Superior temporal gyrus (tissue), 1 donor: Measurements from ENCODE around the gene JUNB.

Source experiments
- DNase-seq: peaks from one replicate; pipeline ENCODE4 v3.0.0-alpha.2; 2016; ENCODE audit errors: extremely low spot score

Gene JUNB

DNA sequence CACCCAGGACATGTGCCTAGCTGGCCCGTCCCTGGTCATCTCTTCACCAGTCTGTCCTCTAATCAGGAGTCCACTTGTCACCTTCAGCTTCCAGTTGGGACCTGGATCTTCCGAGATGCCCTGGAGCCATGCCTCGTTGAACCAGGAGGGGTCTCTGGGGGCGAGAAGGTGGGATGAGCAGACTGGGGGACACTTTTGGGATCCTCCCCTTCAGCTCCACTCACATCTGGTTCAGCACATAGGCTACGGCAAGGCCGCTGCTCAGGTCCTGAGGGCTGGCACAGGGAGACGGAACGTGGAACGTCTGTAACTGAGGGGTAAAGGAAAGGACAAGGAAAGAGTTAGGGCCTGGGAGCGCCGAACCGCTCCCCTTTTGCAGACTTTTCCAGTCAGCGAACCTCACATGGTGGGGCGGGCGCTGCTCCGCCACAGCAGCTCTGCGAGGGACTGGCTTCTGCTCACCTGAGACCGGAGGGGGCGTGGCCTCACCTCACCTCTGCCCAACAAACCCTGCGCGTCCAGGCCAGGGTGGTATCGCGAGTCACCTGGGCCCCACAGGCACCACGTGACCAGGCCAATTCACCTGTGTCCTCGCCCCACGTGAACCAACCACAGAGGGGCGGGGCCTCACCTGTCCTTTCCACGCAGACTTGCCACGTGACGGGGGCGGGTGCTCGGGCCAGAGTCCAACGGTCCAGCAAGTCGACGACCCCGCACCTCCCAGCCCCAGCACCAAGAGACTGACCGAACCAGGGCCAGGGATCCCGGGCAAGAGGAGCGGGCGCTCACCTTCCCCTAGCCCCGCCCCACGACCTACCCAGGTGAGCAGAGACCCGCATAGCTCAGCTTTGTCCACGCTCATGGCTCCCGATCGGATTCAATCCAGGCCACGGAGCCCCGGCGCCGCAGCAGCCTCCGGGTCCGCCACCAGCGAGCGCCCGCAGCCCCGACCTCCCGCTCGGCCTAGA, 16.4 kb upstream of the JUNB start, which contains the start of gene HOOK2:
HOOK2 (minus strand) TSS at position 965 of the 968 bp plus-strand sequence; CDS start at position 862, 103 bp downstream.
- no peak for DNase-seq

GRCh38 chr19:12777217-12778016, 13.9 kb upstream of the JUNB start:
- peak; percentile 87 for DNase-seq

DNA sequence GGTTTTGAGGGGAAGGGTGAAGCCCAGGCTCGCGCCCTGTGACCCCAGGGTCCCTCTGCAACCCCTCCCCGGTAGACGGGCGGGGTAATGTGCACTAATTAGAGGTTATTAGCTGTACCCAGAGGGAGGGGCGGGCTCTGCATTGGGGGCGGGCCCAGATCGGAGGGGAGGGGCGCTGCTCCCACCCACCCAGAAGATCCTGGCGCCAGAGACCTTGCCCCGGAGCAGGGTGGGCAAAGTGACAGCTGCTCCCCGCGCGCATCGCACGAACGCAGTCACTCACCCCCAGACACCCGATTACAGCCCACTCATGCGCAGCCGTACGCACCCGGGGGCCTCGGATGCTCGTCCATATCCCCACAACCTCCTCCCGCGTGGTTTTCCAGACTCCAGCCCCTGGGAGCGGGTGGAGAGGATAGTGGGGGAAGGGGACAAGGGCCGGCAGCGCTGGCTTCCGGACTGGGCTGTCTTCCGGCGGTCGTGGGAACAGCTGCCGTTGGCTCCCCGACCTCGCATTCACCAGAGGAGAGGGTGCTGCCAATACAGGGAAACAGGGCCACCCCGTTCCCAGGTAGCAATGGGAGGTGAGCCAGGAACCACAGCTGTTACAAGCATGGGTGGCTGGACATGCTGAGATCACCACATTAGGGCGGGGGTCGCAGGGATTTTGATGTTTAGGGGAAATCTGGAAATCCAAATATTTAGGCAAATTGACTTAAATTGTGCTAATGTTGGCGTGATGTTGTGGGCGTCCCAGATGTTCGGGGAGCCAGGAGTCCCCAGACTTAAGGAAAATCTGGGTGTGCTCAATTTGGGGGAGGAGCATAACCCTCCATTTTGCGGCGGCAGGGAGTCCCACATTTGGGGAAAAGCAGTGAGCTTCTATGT, 13.0 kb upstream of the JUNB start:
- DNase-seq = peak; percentile 54

DNA sequence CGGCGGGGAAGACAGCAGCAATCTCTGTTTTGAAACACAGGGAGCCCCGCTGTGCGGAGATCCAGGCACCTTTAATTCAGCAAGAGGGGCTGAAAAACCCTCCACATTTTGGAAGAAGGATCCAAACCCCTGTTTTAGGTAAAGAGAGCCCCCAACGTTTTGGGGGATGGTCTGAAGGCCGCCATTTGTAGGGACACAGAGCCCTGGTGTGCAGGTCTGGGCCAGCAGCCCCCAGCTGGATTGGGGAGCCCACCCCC, 12.5 kb upstream of the JUNB start:
- DNase-seq = no peak

DNA sequence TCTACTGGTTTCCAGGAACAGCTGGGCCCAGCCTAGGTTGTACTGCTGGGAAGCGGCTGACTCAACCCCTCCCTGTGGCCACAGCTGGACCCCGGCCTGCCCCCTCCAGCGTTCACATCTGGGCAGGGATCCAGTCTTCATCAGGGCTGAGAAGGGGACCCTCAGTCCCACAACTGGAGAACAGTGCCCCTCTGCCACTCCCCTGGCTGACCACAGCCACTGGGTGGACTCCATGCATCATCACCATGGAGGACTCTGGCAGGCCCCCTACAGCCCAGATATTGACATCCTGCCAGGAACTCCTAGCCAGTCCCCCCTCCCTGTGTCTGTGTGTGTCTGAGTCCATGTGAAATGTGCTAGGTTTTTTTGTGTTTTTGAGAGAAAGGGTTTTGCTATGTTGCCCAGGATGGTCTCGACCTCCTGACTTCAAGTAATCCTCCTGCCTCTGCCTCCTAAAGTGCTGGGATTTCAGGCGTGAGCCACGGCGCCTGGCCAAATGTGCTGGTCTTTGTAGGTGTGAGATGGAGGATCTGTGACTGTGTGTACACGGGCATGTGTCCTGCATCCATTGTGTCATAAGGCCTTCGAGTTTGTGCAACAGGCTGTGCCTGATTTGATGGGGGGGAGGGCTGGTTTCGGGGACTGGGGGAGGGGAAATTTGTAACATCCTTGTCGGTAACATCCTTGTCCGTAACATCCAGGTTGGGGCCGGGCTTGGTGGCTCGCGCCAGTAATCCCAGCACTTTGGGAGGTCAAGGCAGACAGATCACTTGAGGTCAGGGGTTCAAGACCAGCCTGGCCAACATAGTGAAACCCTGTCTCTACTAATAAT, 11.9 kb upstream of the JUNB start:
- no peak for DNase-seq

- no peak for DNase-seq
Measured at GRCh38 chr19:12782174-12782423, 9.2 kb upstream of the JUNB start.

DNA sequence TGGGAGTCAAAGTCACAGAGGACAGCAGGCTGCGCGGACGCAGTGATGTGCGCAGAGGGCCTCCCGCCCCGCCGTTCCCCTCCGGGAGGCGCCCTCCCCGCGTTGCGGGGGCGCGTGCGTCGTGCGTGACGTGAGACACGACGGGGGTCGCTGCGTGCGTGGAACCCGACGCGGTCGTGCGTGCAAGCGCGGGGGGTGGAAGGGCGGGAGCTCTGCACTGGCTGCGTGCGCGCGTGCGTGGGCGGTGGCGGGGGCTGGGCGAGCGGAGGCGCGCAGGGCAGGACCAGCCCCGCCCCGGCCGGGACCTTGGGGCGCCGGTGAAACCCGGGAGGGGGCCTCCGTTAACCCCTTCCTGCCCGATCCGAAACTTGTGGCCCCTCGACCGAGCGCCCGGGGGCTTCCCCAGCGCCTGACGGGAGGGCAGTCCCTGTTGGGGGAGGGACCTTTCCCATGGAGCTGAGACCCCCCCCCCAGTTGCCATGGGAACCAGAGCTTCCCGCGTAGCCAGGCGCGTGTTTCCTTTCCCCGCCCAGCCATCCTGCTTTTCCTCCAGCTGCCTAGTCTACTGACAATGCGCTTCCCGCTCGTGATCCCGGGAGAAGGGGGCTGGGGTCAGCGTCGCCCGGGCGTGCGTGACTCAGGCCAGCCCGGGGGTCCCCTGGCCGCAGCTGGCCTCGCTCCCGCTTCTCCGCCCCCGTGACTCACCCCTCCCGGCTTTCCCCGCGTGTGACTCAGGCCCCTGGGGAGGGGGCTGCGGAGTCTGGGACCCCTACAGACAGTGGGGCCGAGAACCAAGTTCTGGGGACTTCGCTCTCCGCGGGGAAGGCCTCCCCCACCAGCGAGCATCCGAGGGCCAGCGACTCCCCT, 8.6 kb upstream of the JUNB start:
- peak; percentile 83 for DNase-seq

GRCh38 chr19:12783291-12783848, 7.9 kb upstream of the JUNB start:
- no peak for DNase-seq

GRCh38 chr19:12783849-12784393, 7.4 kb upstream of the JUNB start:
- DNase-seq = no peak

DNA sequence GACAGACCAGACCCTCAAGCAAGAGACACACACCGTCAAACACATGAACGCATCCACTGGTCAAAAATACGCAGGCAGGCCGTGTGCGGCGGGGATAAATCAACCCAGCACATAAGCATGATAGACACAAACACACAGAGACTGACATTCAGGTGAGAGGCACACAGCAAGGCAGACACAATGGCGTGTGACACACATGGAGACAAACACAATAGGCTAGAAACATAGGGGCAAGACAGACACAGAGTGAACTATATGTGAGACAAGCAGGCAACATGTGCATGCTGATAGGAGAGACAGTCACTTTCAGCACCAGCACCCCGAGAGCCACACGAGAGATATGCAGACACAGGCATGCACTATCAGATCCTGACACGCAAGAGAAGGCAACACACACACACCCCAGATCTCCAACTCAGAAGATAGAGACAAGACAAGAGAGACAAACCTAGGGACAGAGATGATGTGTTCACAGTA, 6.9 kb upstream of the JUNB start:
- no peak for DNase-seq

GRCh38 chr19:12784871-12785430, 6.3 kb upstream of the JUNB start:
- no peak for DNase-seq

- DNase-seq = no peak
Measured at GRCh38 chr19:12785431-12786031, 5.8 kb upstream of the JUNB start.

DNA sequence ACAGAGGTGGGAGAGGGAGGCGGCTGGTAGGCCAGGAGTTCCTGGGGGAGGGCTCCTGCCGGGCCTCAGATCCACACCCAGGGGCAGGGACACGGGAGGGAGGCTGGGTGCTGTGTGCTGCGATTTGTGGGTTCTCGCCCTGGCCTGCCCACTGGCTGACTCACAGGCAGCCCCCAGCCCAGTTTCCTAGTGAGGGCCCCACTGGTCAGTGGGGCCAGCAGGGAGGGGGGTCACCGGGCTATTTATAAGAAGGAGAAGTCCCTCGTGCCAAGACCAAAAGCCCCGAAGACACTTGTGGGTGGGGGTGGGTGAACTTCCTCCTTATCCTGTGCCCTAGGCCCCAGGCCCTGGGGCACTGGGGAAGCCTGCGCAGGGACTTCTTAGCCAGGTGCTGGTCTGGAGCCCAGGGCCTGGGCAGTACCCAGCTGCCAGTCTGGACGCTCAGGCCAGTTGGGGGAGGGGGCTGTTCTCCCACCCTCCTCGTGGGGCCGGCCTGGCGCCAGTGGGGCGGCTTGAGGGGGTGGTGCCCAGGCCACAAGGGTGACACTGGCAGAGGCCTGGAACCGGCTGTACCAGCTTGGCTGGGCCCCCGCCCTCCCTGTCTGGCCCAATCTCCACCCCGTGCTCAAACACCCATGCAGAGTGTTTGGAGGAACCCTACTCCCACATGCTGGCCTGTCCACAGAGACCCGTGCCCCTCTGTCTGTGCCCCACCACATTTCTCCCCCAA, 5.0 kb upstream of the JUNB start:
- no peak for DNase-seq

GRCh38 chr19:12786952-12787351, 4.3 kb upstream of the JUNB start:
- no peak for DNase-seq

- DNase-seq = no peak
Measured at GRCh38 chr19:12787458-12787857, 3.8 kb upstream of the JUNB start.

GRCh38 chr19:12788042-12788681, 3.1 kb upstream of the JUNB start:
- no peak for DNase-seq

GRCh38 chr19:12788682-12789097, 2.6 kb upstream of the JUNB start:
- peak; percentile 63 for DNase-seq
